Lung microvascular endothelial cell (primary cell): Measurements from ENCODE around the gene GPRASP2. TPM values are rescaled to one million over a fixed set of nuclear protein-coding genes. Genes with fewer than 3 reads are reported as not detected.
"Not testable (repeated sequence)": the region's sequence is repeated elsewhere in the genome, so short reads cannot be mapped to it uniquely, and the experiment has no call there.

Source experiments
- DNase-seq, 2 donors: peaks; one replicate each; pipeline versions ENCODE4 v3.0.0 to v3.0.0-alpha.2; 2010; ENCODE audit warnings: low read depth in 2 of 2
- total RNA-seq: library from RNA; depleted of rRNA; stranded (reverse); fragments of >200 nt; gene quantifications from 2 replicates; pipeline ENCODE4 v1.2.1, GENCODE V29; 2014

The GPRASP2 gene
- total RNA-seq: 9.8 and 10.9 TPM in 2 replicates

DNA sequence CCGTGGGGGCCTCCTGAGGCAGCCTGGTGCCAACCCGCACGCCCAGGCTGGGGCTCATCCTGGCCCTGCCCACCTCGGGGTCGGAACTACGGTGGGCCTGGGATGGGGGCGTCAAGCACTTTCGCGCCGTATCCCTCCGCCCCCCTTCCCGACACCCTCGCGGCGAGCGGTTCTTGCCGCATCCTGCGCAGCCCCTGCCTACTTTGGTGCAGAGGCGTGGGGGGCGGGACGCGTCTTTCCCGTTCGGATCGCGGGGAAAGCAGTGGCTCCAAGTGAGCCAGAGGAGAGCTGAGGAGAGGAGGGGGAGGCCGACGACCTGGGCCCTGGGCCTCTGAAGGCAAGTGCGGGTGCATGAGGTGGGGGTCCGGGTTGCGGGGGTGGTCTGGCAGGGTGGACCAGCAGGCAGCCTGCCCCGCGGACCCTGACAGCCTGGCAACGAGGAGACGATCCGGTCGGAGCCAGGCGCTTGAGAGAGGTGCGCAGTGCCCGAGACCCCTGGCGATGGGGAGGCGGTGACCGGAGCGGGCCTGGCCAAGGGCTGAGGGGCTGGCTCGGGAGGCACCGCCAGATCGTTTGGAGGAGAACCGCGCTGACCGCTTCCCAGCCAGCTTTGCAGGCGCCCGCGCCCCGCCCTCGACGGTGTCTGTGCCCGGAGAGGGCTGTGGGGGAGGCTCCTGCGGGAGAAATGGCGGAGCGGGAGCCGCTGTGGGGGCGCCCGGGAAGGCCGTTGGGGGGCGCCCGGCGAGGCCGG is at the start of gene GPRASP2:
Gene GPRASP2 (plus strand): TSS at position 233 of the 751 bp plus-strand sequence. CDS start 2,422 bp downstream, outside the sequence.
- DNase-seq: peak; percentile 8 to 16

DNA sequence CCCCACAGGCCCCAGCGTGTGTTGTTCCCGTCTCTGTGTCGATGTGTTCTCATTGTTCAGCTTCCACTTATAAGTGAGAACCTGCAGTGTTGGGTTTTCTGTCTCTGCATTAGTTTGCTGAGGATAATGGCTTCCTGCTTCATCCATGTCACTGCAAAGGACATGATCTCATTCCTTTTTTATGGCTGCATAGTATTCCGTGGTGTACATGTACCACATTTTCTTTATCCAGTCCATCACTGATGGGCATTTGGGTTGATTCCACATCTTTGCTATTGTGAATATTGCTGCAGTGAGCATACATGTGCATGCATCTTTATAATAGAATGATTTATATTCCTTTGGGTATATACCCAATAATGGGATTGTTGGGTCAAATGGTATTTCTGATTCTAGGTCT is 48.4 kb upstream of the GPRASP2 start:
- not testable (repeated sequence) for DNase-seq

DNA sequence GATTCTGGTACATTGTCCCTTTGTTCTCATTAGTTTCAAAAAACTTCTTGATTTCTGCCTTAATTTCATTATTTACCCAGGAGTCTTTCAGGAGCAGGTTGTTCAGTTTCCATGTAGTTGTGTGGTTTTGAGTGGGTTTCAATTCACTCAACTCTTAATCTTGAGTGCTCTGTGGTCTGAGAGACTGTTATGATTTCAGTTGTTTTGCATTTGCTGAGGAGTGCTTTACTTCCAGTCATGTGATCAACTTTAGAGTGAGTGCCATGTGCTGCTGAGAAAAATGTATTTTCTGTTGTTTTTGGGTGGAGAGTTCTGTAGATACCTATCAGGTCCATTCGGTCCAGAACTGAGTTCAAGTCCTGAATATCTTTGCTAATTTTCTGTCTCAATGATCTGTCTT is 45.2 kb upstream of the GPRASP2 start:
- not testable (repeated sequence) for DNase-seq

DNA sequence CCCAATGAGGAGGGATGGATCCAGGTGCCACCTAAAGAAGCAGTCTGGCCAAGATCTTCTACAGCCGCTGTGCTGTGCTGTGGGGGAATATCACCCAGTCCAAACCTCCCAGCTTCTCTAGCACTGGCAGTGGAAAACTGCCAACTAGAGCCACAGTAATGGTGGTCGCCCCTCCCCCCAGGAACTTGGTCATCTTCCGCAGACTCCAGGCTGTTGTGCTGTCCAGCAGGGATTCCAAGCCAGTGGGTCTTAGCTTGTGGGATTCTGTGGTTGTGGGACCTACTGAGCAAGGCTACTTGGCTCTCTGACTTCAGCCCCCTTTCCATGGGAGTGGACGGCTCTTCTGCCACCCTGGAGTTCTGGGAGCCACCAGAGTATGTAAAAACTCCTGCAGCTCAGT is 42.7 kb upstream of the GPRASP2 start:
- DNase-seq: peak; percentile 51 to 82

DNA sequence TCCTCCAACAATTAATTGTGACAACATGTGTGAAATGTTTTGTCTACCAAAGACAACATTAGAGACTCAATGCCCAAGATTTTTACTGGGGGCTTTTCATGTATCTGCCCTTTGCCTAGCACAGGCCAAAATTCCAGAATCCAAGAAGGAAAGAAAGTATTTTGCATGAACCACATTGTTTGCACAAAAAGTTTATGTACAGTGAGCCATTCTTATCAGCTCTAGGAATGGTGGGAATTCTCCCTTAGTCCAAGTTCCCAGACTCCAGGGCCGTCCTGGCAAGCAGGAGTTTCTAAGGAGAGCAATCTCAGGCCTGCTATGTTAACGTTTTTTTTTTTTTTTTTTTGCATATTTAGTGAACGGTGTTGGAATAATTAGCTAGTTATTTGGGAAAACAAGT is 39.4 kb upstream of the GPRASP2 start:
- no peak for DNase-seq

DNA sequence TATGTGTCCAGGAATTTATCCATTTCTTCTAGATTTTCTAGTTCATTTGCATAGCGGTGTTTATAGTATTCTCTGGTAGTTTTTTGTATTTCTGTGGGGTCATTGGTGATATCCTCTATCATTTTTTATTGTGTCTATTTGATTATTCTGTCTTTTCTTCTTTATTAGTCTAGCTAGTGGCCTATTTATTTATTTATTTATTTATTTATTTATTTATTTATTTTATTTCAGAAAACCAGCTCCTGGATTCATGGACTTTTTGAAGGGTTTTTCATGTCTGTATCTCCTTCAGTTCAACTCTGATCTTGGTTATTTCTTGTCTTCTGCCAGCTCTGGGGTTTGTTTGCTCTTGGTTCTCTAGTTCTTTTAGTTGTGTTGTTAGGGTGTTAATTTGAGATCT is 34.8 kb upstream of the GPRASP2 start:
- DNase-seq: not testable (repeated sequence)

DNA sequence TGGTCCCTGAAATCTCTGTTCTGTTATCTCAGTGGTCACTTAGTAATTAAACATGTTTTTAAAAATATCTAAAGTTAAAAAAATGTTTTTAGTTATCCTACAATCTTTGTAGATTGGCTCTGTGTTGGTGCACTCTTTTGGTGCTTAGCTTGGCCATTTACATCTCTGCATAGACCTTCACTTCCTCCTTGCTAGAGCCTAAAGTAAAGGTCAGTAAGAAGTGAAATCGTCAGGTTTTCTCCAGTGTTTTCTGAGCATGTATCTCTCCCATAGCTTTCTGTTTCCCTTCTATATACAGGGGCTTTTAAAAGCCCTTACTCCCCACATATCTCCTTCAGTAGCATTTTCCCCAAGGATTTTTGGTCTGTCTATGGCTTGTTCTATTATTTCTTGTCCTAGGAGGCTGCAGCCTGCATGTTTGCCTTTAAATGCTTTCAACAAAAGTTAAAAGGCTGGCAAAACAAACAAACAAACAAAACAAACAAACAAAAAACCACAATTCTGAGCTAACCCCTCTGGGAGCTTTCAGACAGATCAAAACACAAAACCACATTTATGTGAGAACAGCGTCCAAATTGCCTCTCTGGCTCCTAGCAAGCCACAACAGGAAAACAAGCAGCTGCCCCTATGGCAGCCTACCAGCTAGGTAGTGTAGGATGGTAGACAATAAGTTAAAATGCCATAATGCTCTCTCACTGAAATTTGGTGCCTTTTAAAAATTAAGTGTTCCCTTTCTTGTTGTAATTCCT is 27.3 kb upstream of the GPRASP2 start:
- no peak for DNase-seq

DNA sequence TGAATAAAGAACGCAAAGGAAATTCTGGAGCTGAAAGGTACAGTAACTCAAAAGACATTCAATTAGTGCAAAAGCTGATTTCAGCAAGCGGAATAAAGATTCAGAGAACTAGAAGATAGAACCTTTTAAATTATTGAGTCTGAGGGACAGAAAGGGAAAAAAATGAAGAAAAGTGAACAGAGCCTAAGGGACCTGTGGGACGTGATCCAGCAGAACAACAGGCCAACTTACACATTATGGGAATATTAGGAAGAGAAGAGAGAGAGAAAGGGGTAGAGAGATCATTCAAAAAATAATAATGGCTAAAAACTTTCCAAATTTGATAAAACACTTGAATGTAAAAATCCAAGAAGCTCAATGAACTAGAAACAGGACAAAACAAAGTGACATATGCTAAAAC is 17.5 kb upstream of the GPRASP2 start:
- no peak for DNase-seq

DNA sequence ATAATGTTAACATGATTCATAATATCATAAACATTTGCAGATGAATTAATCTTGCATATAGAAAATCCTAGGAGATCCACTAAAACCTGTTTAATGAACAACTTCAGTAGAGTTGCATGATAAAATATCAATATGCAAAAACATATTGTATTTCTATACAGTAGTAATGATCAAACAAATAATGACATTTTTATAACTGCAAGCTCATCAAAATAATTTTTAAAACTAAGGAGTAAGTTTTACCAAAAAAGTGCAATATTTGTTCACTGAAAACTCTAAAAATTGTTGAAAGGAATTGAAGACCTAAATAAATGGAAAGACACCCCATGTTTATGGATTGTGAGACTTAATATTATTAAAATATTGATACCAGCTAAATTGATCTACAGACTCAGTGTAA is 15.9 kb upstream of the GPRASP2 start:
- no peak for DNase-seq

DNA sequence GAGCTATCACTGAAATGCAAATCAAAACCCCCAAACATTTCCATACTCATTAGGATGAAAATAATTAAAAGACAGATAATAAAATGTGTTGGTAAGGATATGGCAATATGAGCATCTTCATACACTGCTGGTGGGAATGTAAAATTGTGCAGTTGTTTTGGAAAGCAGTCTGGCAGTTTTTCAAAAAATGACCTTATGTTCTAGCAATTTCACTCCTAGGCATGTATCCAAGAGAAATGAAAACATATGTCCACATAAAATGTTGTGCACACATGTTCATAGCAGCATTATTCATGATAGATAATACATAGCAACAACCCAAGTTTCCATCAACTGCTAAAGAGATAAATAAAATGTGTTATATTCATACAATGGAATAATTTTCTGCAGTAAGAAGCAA is 14.8 kb upstream of the GPRASP2 start:
- peak; percentile 4 to 29 for DNase-seq

DNA sequence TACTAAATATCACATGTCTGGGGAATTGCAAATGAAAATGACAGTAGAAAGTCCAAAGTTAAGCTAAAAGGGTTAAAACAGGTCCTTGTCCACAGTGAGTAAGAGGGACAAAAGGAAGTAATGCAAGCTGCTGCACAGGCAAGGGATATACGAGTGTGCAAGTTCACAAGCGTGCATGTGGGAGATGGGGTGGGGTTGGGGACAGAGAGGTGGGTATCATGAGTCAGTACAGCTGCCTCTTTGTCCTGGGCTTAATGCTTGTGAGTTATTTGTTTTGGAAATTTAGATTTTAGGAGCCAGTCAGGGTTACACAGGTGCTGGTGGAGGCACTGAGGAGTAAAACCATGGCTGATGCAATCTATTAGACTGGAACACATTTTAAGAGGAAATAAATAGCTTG is 3.3 kb upstream of the GPRASP2 start:
- no peak for DNase-seq

DNA sequence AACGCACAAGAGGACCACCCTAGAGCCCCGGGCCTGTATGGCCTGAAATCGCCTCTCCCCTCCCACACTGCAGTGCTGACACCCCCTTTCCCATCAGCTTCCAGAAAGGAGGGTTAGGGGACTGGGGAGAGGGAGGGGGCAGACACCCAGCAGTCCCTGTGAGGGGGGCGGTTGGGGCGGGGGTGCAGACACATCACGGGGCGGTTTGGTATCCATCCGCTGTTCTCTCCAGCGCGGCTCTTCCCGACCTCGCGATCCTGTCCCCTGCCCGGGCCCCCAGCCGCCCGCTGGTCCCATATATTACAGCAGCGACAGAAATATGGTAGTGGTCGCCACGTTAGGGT is 404 bp upstream of the GPRASP2 start:
- DNase-seq: peak in 1 of 2 donors; percentile 11

DNA sequence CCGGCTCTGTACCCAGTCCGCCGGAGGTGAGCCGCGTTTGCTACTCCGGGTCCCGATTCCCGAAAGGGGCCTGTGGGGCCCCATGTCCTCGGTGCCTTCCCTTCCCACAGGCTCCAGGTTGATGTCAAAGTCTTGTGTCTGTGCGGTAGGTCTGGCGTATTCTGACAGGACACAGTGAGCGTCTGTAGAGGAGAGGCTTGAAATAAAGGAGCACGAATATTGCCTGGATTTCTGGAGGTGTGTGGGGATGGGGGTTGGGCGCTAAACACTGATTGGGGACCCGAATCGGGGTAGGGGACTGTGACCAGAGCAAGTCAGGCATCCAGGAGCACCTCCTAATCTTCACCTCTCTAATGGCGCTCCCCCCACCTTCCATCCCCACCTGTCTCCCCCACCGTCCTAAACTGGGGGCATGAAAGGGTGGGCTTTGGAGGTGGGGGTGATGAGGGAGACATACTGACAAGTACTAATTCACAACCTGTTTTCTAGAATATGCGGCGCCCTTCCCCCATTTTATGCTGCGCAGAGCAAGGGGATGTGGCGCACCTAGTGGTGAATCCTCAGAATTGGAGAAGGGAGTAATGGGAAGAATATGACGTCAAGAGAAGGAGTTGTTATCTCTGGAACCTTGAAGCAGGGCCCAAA is 855 bp downstream of the GPRASP2 start:
- DNase-seq: peak; percentile 60 to 63

DNA sequence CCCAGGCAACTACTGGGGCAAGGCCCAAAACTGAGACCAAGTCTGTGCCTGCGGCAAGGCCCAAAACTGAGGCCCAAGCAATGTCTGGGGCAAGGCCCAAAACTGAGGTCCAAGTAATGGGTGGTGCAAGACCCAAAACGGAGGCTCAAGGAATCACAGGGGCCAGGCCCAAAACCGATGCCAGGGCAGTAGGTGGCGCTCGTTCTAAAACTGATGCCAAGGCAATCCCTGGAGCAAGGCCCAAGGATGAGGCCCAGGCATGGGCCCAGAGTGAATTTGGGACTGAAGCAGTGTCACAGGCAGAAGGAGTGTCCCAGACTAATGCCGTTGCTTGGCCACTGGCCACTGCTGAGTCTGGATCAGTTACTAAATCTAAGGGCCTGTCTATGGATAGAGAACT is 2.7 kb downstream of the GPRASP2 start:
- no peak for DNase-seq

DNA sequence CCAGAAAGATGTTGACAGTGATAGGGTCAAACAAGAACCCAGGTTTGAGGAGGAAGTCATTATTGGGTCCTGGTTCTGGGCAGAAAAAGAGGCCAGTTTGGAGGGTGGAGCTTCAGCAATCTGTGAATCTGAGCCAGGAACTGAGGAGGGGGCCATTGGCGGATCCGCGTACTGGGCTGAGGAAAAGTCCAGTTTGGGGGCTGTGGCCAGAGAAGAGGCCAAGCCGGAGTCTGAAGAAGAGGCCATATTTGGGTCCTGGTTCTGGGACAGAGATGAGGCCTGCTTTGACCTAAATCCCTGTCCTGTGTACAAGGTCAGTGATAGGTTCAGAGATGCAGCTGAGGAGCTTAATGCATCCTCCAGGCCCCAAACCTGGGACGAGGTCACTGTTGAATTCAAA is 3.7 kb downstream of the GPRASP2 start:
- DNase-seq: no peak

DNA sequence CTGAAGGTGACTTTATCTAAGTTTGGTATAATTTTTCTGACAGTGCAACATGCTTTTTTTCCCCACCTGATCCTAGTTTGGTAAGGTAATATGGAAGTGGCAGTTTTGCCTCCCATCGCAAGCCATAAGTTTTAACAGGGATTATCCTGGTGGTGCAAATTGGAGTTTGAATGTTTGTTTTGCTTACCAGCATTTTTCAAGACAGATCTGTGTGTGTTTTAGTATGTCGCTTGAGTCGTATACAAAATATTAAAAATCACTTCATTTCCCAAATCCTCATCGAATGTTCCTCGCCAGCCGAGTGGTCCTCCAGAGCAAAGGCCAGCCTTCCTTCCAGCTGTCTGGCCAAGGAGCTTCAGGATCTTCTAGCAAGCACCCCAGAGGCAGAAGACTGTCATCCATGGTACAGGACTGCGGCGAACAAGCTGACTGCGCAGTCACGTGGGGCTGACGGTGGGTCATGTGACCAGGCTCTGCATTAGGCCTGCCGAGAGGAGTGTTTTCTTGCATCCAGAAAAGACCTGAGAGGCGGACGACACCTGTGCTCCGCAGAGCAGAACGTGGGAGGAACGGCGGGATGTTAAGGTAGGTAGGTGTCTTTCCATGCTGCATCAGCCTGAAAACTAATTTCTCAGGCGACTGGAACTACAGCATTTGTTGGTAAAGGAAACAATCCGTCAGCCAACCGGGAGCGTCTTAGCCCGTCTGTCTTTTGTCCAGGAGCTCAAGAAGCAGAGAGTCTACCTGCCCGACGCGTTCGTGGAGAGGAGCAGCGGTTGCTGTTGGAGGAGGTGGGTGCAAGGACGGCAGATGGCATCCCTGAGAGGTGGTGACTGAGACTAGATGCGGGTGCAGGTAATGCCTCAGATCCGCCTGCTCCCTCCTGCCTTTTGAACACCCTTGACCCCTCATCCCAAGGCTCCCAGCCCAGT is 8.3 kb downstream of the GPRASP2 start, which contains the start of gene GPRASP3:
Gene GPRASP3 (plus strand): TSS at position 507 of the 932 bp plus-strand sequence. CDS start 28,253 bp downstream, outside the sequence.
- DNase-seq: peak; percentile 80 to 83

DNA sequence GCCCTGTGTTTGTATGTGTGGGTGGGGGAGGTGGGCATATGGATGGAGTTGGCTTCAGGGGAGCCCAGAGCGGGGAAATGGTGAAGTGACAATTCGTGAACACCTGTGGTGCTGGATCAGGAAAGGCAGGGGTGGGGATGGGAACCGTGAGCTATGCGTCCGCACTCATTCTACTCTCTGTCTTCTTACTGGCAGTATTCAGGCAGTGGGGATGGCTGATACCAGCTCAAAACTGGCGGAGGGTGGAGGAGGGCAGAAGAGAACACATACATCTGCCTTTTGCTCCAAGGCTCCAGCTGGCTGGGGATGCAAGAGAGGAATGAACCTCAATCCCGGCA is 8.9 kb downstream of the GPRASP2 start:
- not testable (repeated sequence) for DNase-seq

DNA sequence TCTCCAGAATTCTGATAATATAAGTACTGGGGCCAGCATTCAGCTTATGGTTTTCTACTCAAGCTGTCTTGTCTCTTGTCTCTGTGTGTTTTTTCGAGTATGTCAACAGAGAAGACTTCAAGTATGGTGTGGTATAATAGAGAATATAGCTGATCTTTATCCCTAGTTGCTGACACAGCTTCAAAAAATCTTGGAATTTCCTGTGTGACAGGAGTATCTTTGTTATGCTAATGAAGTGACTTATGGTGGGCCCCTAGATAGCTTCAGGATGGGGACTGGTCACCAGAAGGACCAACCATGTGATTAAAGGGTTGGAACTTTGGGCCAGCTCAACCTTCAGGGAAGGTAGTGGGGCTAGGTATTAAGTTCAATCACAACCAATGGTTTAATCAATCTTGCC is 11.2 kb downstream of the GPRASP2 start:
- DNase-seq: no peak

DNA sequence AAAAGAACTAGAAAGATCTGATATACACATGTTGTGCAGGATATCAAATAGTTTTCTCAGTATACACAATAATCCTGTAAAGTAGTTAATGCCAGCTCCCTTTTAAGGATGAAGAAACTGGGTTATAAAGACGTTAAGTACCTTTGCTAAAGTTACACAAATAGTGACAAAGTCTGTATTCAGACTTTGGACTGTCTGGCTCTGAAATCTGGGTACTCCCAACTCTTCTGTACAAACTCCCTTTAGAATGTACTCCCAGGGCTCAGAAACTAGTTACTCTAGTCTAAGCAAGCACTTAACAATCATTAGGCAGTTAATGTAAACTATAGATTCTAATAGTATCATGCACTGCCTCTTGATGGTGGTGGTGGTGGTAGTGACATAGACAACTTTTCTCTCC is 15.5 kb downstream of the GPRASP2 start:
- DNase-seq: no peak

DNA sequence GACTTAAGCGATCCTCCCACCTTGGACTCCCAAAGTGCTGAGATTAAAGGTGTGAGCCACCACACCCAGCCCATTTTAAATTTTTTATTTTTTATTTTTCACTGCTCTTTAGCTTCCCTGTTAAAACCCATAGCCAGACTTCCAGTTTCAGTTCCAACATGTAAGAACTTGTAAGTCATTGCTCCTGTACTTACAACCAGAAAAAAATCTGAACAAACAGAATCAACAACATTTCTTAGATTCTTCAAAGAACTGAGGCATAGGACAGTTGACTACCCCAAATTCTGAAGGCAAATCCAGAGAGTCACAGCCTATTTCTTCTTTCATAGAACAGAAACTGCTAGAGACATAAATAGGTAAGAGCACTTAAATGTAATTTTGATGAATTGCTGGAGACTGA is 16.4 kb downstream of the GPRASP2 start:
- no peak for DNase-seq

DNA sequence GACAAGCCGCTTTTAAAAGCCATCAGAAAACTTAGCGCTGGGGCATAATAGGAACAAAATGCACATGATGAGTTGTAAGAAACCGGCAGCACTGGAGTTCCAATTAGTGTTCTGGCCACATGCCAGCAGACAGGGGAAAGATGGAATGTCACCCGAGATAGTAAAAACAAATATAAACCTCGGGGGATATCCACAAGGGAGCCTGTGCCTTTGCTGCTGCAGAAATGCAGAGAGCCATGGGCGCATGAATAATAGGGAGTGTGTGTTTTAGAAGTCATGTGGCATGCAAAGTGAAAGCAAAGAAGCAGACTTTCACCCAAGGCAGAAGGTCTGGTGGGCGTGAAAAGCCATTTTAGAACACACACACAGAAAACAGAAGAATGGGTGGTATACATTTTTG is 27.4 kb downstream of the GPRASP2 start:
- peak in 1 of 2 donors; percentile 8 for DNase-seq
